Measurements from ENCODE around the gene CDH13.
A peak's percentile ranks its signal among the peaks of the same experiment; 100 is the strongest.

Gene CDH13

GRCh38 chr16:82699711-82700495 lies 73.1 kb downstream of the CDH13 start:
- no peak for DNase-seq

GRCh38 chr16:82700541-82701235 lies 73.9 kb downstream of the CDH13 start:
- no peak for DNase-seq

GRCh38 chr16:82701442-82701955 lies 74.7 kb downstream of the CDH13 start:
- DNase-seq: no peak

GRCh38 chr16:82703161-82703560 lies 76.4 kb downstream of the CDH13 start:
- no peak for DNase-seq

- peak; percentile 9 for DNase-seq
Observed at GRCh38 chr16:82703871-82704768, 77.4 kb downstream of the CDH13 start.

GRCh38 chr16:82709987-82710386 lies 83.2 kb downstream of the CDH13 start:
- no peak for DNase-seq

- DNase-seq: no peak
Observed at GRCh38 chr16:82713778-82714177, 87.0 kb downstream of the CDH13 start.

- no peak for DNase-seq
Observed at GRCh38 chr16:82715160-82715559, 88.4 kb downstream of the CDH13 start.

- DNase-seq: no peak
Observed at GRCh38 chr16:82715833-82716232, 89.1 kb downstream of the CDH13 start.

GRCh38 chr16:82716361-82716855 lies 89.6 kb downstream of the CDH13 start:
- DNase-seq: no peak

- DNase-seq: no peak
Observed at GRCh38 chr16:82720414-82720813, 93.6 kb downstream of the CDH13 start.

GRCh38 chr16:82726306-82726705 lies 99.5 kb downstream of the CDH13 start:
- no peak for DNase-seq

GRCh38 chr16:82728901-82729300 lies 102.1 kb downstream of the CDH13 start:
- DNase-seq: no peak

- DNase-seq: no peak
Observed at GRCh38 chr16:82730901-82731300, 104.1 kb downstream of the CDH13 start.

GRCh38 chr16:82732461-82732860 lies 105.7 kb downstream of the CDH13 start:
- no peak for DNase-seq

- no peak for DNase-seq
Observed at GRCh38 chr16:82735186-82735585, 108.4 kb downstream of the CDH13 start.

- no peak for DNase-seq
Observed at GRCh38 chr16:82735673-82736091, 108.9 kb downstream of the CDH13 start.

GRCh38 chr16:82736224-82736623 lies 109.5 kb downstream of the CDH13 start:
- DNase-seq: no peak

GRCh38 chr16:82738699-82739098 lies 111.9 kb downstream of the CDH13 start:
- no peak for DNase-seq

GRCh38 chr16:82741073-82741615 lies 114.4 kb downstream of the CDH13 start:
- no peak for DNase-seq

- DNase-seq: no peak
Observed at GRCh38 chr16:82744958-82745357, 118.2 kb downstream of the CDH13 start.

- DNase-seq: no peak
Observed at GRCh38 chr16:82748026-82748425, 121.3 kb downstream of the CDH13 start.

GRCh38 chr16:82750068-82750467 lies 123.3 kb downstream of the CDH13 start:
- no peak for DNase-seq
